ENCODE data around the gene MAPKAP1. TPM values are rescaled to one million over a fixed set of nuclear protein-coding genes. Genes with fewer than 3 reads are reported as not detected.

Gene MAPKAP1
- polyA plus RNA-seq (2012; ENCODE audit: insufficient read length, low read depth) = 66.8 TPM

DNA sequence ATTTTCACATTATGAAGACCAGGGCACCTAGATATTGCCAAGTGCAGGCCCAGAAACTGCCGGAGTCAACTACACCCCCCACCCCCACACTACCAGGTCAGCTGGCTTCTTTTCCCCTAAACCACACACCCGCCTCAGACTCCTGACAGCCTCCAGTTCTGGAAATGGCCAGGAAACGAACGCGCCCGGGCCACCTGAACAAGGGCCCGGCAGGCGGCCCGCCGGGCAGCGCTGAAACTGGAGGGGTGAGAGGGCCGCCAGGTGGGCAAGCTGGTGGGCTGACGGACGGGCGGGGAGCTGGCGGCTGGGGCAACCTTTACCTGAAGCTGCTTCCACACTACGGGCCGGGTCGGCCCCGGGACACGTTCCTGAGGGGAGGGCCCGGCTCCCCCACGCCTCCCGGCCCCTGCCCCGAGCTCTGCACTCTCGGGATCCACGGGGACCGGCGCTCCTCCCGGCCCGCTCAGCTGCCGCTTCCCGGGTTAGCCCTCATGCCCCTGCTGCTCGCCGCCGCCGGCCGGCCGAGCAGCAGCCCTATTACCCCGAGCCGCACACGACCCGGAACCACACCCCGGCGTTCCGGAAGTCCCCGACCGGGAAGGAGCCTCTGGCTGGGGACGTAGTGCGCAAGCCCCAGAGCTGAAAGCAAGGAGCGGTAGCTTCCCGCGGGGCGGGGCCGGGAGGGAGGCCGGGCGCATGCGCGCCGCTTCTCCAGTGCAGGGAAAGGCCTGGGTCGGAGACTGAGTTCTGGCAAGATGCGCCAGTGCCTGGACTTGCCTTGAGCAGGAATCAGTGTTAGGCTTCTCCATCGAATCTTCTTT is at the start of gene MAPKAP1:
MAPKAP1 (minus strand) TSS at position 558 of the 821 bp plus-strand sequence. CDS start 34,634 bp downstream, outside the sequence.
- TF ChIP-seq FOXP2 (optimal IDR thresholded peaks at IDR 0.05; ENCODE audit: borderline replicate concordance, extremely low read depth, extremely low read length, insufficient read depth) = peak; percentile 66
- TF ChIP-seq, protein P1, sequence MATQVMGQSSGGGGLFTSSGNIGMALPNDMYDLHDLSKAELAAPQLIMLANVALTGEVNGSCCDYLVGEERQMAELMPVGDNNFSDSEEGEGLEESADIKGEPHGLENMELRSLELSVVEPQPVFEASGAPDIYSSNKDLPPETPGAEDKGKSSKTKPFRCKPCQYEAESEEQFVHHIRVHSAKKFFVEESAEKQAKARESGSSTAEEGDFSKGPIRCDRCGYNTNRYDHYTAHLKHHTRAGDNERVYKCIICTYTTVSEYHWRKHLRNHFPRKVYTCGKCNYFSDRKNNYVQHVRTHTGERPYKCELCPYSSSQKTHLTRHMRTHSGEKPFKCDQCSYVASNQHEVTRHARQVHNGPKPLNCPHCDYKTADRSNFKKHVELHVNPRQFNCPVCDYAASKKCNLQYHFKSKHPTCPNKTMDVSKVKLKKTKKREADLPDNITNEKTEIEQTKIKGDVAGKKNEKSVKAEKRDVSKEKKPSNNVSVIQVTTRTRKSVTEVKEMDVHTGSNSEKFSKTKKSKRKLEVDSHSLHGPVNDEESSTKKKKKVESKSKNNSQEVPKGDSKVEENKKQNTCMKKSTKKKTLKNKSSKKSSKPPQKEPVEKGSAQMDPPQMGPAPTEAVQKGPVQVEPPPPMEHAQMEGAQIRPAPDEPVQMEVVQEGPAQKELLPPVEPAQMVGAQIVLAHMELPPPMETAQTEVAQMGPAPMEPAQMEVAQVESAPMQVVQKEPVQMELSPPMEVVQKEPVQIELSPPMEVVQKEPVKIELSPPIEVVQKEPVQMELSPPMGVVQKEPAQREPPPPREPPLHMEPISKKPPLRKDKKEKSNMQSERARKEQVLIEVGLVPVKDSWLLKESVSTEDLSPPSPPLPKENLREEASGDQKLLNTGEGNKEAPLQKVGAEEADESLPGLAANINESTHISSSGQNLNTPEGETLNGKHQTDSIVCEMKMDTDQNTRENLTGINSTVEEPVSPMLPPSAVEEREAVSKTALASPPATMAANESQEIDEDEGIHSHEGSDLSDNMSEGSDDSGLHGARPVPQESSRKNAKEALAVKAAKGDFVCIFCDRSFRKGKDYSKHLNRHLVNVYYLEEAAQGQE (IDR thresholded peaks at IDR 0.05; ENCODE audit: insufficient read depth in 1 of 2, low read depth in 2 of 2, low read length in 2 of 2) = no peak
- TF ChIP-seq TAF1 (IDR thresholded peaks at IDR 0.05; ENCODE audit: borderline replicate concordance, insufficient read depth, low read length) = peak; percentile 44; the same call in 1 of the 2 replicates
- peak; percentile 80 for TF ChIP-seq POLR2AphosphoS5 (IDR thresholded peaks at IDR 0.05; ENCODE audit: low read depth, low read length)
- TF ChIP-seq SIN3A (IDR thresholded peaks at IDR 0.05; ENCODE audit: borderline replicate concordance, insufficient read depth, low read length) = 0 out of 2 replicates have a peak, but pooled peaks have one; percentile 17

DNA sequence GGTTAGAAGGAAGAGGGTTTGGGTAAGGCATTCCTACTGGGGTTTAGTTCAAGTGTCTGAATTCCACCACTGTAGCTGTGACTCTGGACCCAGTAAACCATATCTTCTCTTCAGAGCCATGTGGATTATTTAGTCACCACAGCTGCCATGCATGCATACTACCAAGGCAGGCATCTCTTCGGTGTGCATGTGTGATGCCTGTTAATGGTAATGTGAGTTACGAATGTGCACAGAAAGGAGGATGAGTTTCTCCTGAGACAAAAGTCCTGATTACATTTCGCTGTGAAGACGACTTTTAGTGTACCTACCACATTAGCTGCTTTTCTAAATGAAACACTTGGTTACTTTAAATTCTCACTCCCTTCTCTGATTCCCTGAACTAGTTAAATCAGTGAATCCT is 49.5 kb upstream of the MAPKAP1 start:
- no peak for TF ChIP-seq TAF1 (IDR thresholded peaks at IDR 0.05; ENCODE audit: borderline replicate concordance, insufficient read depth, low read length)
- TF ChIP-seq SIN3A (IDR thresholded peaks at IDR 0.05; ENCODE audit: borderline replicate concordance, insufficient read depth, low read length) = no peak
- no peak for TF ChIP-seq FOXP2 (optimal IDR thresholded peaks at IDR 0.05; ENCODE audit: borderline replicate concordance, extremely low read depth, extremely low read length, insufficient read depth)
- TF ChIP-seq, protein P1 (IDR thresholded peaks at IDR 0.05; ENCODE audit: insufficient read depth in 1 of 2, low read depth in 2 of 2, low read length in 2 of 2) = no peak
- no peak for TF ChIP-seq POLR2AphosphoS5 (IDR thresholded peaks at IDR 0.05; ENCODE audit: low read depth, low read length)

DNA sequence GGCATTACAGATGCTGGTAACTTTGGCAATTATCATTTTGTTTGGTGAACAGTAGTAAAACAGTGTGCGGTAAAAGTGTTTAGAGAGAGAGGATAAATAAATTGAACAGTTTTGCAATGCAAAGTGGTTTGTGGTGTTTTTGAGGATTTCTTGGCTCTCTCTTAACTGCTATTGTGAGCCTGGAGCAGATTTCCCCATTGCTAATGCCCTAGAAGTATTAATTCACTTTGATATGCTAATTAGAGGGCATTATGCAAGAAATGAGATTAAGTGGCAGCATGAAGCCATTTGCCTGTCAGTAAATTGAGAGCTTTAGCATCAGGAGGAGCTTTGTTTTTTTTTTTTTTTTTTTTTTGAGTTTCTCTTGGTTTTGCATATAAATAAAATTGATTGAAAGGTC is 48.3 kb upstream of the MAPKAP1 start:
- no peak for TF ChIP-seq FOXP2 (optimal IDR thresholded peaks at IDR 0.05; ENCODE audit: borderline replicate concordance, extremely low read depth, extremely low read length, insufficient read depth)
- no peak for TF ChIP-seq POLR2AphosphoS5 (IDR thresholded peaks at IDR 0.05; ENCODE audit: low read depth, low read length)
- TF ChIP-seq, protein P1 (IDR thresholded peaks at IDR 0.05; ENCODE audit: insufficient read depth in 1 of 2, low read depth in 2 of 2, low read length in 2 of 2) = no peak

DNA sequence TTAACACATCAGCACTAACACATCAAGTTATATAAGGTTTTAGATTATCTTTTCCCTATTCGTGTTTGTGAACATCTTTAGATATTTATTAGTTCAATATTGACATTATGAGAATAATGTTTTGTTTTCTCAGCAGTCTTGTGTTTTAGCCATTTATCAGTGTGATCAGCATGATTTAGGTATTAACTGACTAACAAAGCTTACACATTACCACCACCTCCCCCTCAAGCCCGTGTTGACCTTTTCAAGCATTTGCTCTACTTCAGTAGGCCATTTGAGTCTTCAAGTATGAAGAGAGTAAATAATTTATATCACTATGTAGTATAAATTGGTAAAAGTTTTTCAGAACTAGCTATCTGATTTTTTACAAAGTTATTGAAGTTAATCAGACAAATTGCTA is 47.1 kb upstream of the MAPKAP1 start:
- no peak for TF ChIP-seq FOXP2 (optimal IDR thresholded peaks at IDR 0.05; ENCODE audit: borderline replicate concordance, extremely low read depth, extremely low read length, insufficient read depth)
- peak; percentile 79; the same call in 1 of the 2 replicates for TF ChIP-seq SIN3A (IDR thresholded peaks at IDR 0.05; ENCODE audit: borderline replicate concordance, insufficient read depth, low read length)
- TF ChIP-seq, protein P1 (IDR thresholded peaks at IDR 0.05; ENCODE audit: insufficient read depth in 1 of 2, low read depth in 2 of 2, low read length in 2 of 2) = no peak
